A549 (cell line): Measurements from ENCODE around the gene NUDT2. TPM values are rescaled to one million over a fixed set of nuclear protein-coding genes. Genes with fewer than 3 reads are reported as not detected.

Experiments used
- ATAC-seq, 2 experiments: fragments of 200-7000 bp in 1 of 2; fragments of >200 bp in 1 of 2; cut with Nextera tagmentation in 1 of 2; cut with Tn5 transposase in 1 of 2; 3 replicates each; pipeline versions ENCODE4 v1.8.0 to v1.9.1; 2018 to 2020; ENCODE audit warnings: mild to moderate bottlenecking in 1 of 2, moderate library complexity in 1 of 2
- CTCF ChIA-PET: fragments of 300-600 bp; sonication (Branson Sonifier 250); formaldehyde crosslinking; extraction: SDS; loops from one replicate; lab custom pipeline; 2021; ENCODE audit warnings: antibody characterized with exemption, inconsistent platforms; lab: Yijun Ruan, JAX
- POLR2A ChIA-PET: fragments of 350-600 bp; formaldehyde crosslinking; extraction: SDS; loops from one replicate; lab custom pipeline; 2021; ENCODE audit warnings: antibody characterized with exemption, inconsistent platforms; lab: Yijun Ruan, JAX
- DNase-seq, 2 experiments: peaks; one replicate each; pipeline versions ENCODE4 v3.0.0 to v3.0.0-alpha.2; 2011 to 2016; ENCODE audit warnings: low read depth in 1 of 2, low spot score in 1 of 2
- FAIRE-seq: peaks from 2 replicates; lab custom pipeline; 2011; peaks lifted over from hg19 to GRCh38; lab: Jason Lieb, UNC
- H3K27ac ChIP-seq, 2 experiments: fragments of >200 bp; sonication (Bioruptor Twin); formaldehyde crosslinking; 3 replicates each; pipeline ENCODE4 v1.5.1; 2016 to 2017
- H3K4me1 ChIP-seq: fragments of >200 bp; sonication (Bioruptor Twin); formaldehyde crosslinking; 3 replicates; pipeline ENCODE4 v1.6.1; 2016
- H3K4me2 ChIP-seq: fragments of >200 bp; sonication (Bioruptor Twin); formaldehyde crosslinking; 3 replicates; pipeline ENCODE4 v1.6.1; 2016
- H3K4me3 ChIP-seq: fragments of >200 bp; sonication (Bioruptor Twin); formaldehyde crosslinking; 3 replicates; pipeline ENCODE4 v1.5.1; 2016
- H3K9me3 ChIP-seq: fragments of >200 bp; sonication (Bioruptor Twin); formaldehyde crosslinking; 3 replicates; pipeline ENCODE4 v1.6.1; 2016
- CBX2 ChIP-seq: fragments of 200-600 bp; sonication (generic); IDR thresholded peaks from 2 replicates; pipeline ENCODE4 v1.6.1; 2016; ENCODE audit warnings: low read depth, mild to moderate bottlenecking, borderline replicate concordance
- CHD4 ChIP-seq: fragments of 200-600 bp; sonication (generic); IDR thresholded peaks from 2 replicates; pipeline ENCODE4 v1.6.1; 2016; ENCODE audit warnings: antibody characterized with exemption, mild to moderate bottlenecking, borderline replicate concordance
- FOSL2 ChIP-seq, 2 experiments: fragments of 450-650 bp in 1 of 2; fragments of >200 bp in 1 of 2; sonication (Bioruptor Twin) in 1 of 2; formaldehyde crosslinking; IDR thresholded peaks; 2 replicates each; pipeline versions ENCODE4 v1.5.0 to v1.6.1; 2016 to 2020; ENCODE audit warnings: mild to moderate bottlenecking in 1 of 2, moderate library complexity in 1 of 2
- HOXB13 ChIP-seq: fragments of 250-450 bp; sonication (Bioruptor Pico); IDR thresholded peaks from 2 replicates; pipeline ENCODE4 v1.5.0; 2020; ENCODE audit warnings: low read depth, mild to moderate bottlenecking, moderate library complexity
- KDM1A ChIP-seq: fragments of 200-600 bp; sonication (generic); IDR thresholded peaks from 2 replicates; pipeline ENCODE4 v1.6.1; 2016; ENCODE audit warnings: low read depth, mild to moderate bottlenecking
- MAFK ChIP-seq: fragments of 450-650 bp; IDR thresholded peaks from 2 replicates; pipeline ENCODE4 v1.6.1; 2014; ENCODE audit not compliant: partially characterized antibody
- MAZ ChIP-seq: fragments of 150-350 bp; IDR thresholded peaks from 2 replicates; pipeline ENCODE4 v1.6.1; 2014; ENCODE audit warnings: antibody characterized with exemption, low read depth, low read length, borderline replicate concordance
- MYC ChIP-seq: IDR thresholded peaks from 2 replicates; pipeline ENCODE4 v1.6.1; 2012; ENCODE audit warnings: mild to moderate bottlenecking, inconsistent platforms, low read length, improper control_type of control experiment, borderline replicate concordance
- POLR2A ChIP-seq: IDR thresholded peaks from 2 replicates; pipeline ENCODE4 v1.6.1; 2012; ENCODE audit warnings: mild to moderate bottlenecking, low read length
- RAD21 ChIP-seq, 2 experiments: fragments of >200 bp in 1 of 2; sonication (Bioruptor Twin) in 1 of 2; formaldehyde crosslinking in 1 of 2; IDR thresholded peaks in 1 of 2; conservative IDR thresholded peaks in 1 of 2; 2 replicates in 1 of 2; 3 replicates in 1 of 2; pipeline ENCODE4 v1.6.1; 2012 to 2018; ENCODE audit warnings: inconsistent platforms in 1 of 2
- RCOR1 ChIP-seq: fragments of 150-350 bp; IDR thresholded peaks from 2 replicates; pipeline ENCODE4 v1.6.1; 2014; ENCODE audit warnings: antibody characterized with exemption, low read length, low read depth
- RNF2 ChIP-seq: fragments of 200-600 bp; sonication (generic); IDR thresholded peaks from 2 replicates; pipeline ENCODE4 v1.6.1; 2016; ENCODE audit warnings: low read depth, mild to moderate bottlenecking, antibody characterized with exemption, moderate library complexity, borderline replicate concordance
- SMC3 ChIP-seq: fragments of >200 bp; sonication (Bioruptor Twin); formaldehyde crosslinking; IDR thresholded peaks from 3 replicates; pipeline ENCODE4 v1.6.1; 2018; ENCODE audit warnings: inconsistent platforms
- WGBS: methylation state at CpG from one replicate; pipeline ENCODE4 v1.1.6; 2017; ENCODE audit errors: missing lambda C conversion rate; 5-methylcytosine and 5-hydroxymethylcytosine counted together
- polyA plus RNA-seq, 4 experiments: library from polyadenylated mRNA; depleted of rRNA in 3 of 4; stranded (reverse); fragments of >200 nt; fragmentation: RNase III in 1 of 4; extraction: RNeasy Plus Mini Kit Qiagen cat#74134 plus additional on column Dnase treatment in 1 of 4; gene quantifications; 2 replicates in 3 of 4; 3 replicates in 1 of 4; pipeline ENCODE4 v1.2.3, GENCODE V29; 2011 to 2017
- TF ChIP-seq, protein P1 (sequence below): IDR thresholded peaks from 2 replicates; pipeline ENCODE4 v1.6.1; 2012; ENCODE audit warnings: low read depth, borderline replicate concordance
- TF ChIP-seq, protein P2 (sequence below): fragments of >200 bp; sonication (Bioruptor Twin); formaldehyde crosslinking; IDR thresholded peaks from 2 replicates; pipeline ENCODE4 v1.6.1; 2016
- TF ChIP-seq, protein P3 (sequence below): fragments of >200 bp; sonication (Bioruptor Twin); formaldehyde crosslinking; IDR thresholded peaks from 3 replicates; pipeline ENCODE4 v1.6.1; 2016
- TF ChIP-seq, protein P4 (sequence below): fragments of 250-450 bp; sonication (Bioruptor Pico); IDR thresholded peaks from 2 replicates; pipeline ENCODE4 v1.5.0; 2020; ENCODE audit warnings: low read depth, mild to moderate bottlenecking, moderate library complexity
- TF ChIP-seq, protein P5 (sequence below): IDR thresholded peaks from 2 replicates; pipeline ENCODE4 v1.6.1; 2012
- TF ChIP-seq, protein P6 (sequence below): fragments of 200-600 bp; sonication (generic); IDR thresholded peaks from 2 replicates; pipeline ENCODE4 v1.6.1; 2016; ENCODE audit warnings: antibody characterized with exemption, mild to moderate bottlenecking, moderate library complexity
- TF ChIP-seq, protein P7 (sequence below): fragments of >200 bp; sonication (Bioruptor Twin); formaldehyde crosslinking; IDR thresholded peaks from 3 replicates; pipeline ENCODE4 v1.5.1; 2016

Gene NUDT2
- polyA plus RNA-seq, 2 of the 4 experiments (the other 2 are of a cell fraction) = 25.5 to 26.4 TPM

DNA sequence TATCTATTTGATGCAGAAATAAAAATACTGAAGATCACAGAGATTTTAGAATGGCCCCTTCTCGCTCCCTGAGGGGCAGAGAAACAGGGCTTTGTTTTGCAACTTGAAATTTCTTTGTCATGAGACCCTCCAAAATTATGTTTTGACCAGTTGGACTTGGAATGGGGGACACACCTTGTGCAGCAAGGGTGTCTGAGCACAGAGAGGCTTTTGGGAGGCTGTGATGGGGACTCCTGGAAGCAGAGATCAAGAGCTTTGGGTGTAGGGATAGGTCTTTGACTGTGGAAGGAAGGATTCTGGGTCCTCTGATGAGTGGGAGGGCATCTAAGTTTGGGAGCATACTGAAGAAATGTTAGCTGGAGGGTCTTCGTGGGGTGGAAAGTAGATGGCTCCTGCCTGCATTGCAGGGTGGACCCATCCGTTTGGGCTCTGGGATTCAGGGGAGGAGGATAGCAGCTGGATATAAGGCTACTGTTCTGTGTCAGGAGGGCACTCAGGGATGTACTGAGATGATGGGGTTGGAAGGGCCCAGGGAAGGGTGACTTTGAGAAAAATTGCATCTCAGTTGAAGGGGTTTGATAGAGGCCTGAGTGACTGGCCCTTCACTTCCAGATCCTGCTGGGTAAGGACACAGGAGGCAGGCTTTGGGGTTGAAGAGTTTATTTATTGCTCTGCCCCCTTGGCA lies 49.1 kb downstream of the NUDT2 start:
- TF ChIP-seq, protein P1, sequence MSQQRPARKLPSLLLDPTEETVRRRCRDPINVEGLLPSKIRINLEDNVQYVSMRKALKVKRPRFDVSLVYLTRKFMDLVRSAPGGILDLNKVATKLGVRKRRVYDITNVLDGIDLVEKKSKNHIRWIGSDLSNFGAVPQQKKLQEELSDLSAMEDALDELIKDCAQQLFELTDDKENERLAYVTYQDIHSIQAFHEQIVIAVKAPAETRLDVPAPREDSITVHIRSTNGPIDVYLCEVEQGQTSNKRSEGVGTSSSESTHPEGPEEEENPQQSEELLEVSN = no peak
- TF ChIP-seq, protein P2, sequence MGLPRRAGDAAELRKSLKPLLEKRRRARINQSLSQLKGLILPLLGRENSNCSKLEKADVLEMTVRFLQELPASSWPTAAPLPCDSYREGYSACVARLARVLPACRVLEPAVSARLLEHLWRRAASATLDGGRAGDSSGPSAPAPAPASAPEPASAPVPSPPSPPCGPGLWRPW = no peak
- TF ChIP-seq FOSL2 (IDR thresholded peaks at IDR 0.05) (no peak), FOSL2 (CRISPR knock-in tag; IDR thresholded peaks at IDR 0.05) (no peak), RNF2 (no peak), HOXB13 (CRISPR knock-in tag) (no peak), CBX2 (no peak), CHD4 (no peak), POLR2A (no peak), MAFK (no peak), RCOR1 (no peak), MAZ (no peak), MYC (no peak), KDM1A (no peak)
- TF ChIP-seq, protein P3, sequence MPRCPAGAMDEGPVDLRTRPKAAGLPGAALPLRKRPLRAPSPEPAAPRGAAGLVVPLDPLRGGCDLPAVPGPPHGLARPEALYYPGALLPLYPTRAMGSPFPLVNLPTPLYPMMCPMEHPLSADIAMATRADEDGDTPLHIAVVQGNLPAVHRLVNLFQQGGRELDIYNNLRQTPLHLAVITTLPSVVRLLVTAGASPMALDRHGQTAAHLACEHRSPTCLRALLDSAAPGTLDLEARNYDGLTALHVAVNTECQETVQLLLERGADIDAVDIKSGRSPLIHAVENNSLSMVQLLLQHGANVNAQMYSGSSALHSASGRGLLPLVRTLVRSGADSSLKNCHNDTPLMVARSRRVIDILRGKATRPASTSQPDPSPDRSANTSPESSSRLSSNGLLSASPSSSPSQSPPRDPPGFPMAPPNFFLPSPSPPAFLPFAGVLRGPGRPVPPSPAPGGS = no peak
- TF ChIP-seq, protein P4, sequence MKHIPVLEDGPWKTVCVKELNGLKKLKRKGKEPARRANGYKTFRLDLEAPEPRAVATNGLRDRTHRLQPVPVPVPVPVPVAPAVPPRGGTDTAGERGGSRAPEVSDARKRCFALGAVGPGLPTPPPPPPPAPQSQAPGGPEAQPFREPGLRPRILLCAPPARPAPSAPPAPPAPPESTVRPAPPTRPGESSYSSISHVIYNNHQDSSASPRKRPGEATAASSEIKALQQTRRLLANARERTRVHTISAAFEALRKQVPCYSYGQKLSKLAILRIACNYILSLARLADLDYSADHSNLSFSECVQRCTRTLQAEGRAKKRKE (CRISPR knock-in tag) = no peak
- TF ChIP-seq, protein P5, sequence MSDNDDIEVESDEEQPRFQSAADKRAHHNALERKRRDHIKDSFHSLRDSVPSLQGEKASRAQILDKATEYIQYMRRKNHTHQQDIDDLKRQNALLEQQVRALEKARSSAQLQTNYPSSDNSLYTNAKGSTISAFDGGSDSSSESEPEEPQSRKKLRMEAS = no peak
- TF ChIP-seq, protein P6, sequence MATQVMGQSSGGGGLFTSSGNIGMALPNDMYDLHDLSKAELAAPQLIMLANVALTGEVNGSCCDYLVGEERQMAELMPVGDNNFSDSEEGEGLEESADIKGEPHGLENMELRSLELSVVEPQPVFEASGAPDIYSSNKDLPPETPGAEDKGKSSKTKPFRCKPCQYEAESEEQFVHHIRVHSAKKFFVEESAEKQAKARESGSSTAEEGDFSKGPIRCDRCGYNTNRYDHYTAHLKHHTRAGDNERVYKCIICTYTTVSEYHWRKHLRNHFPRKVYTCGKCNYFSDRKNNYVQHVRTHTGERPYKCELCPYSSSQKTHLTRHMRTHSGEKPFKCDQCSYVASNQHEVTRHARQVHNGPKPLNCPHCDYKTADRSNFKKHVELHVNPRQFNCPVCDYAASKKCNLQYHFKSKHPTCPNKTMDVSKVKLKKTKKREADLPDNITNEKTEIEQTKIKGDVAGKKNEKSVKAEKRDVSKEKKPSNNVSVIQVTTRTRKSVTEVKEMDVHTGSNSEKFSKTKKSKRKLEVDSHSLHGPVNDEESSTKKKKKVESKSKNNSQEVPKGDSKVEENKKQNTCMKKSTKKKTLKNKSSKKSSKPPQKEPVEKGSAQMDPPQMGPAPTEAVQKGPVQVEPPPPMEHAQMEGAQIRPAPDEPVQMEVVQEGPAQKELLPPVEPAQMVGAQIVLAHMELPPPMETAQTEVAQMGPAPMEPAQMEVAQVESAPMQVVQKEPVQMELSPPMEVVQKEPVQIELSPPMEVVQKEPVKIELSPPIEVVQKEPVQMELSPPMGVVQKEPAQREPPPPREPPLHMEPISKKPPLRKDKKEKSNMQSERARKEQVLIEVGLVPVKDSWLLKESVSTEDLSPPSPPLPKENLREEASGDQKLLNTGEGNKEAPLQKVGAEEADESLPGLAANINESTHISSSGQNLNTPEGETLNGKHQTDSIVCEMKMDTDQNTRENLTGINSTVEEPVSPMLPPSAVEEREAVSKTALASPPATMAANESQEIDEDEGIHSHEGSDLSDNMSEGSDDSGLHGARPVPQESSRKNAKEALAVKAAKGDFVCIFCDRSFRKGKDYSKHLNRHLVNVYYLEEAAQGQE = no peak
- 88% methylated on average over 3 of the region's 3 CpGs for WGBS
- H3K4me3 ChIP-seq = no peak overlapping the region
- POLR2A ChIA-PET = no interaction called here
- CTCF ChIA-PET = interaction anchor here (0.5 to 19.7 kb wide), 35 partner anchors 9 to 773 kb away, joined by 3 to 417 read pairs (median 4); a partner anchor contains a TSS
- H3K4me2 ChIP-seq = no peak overlapping the region
- no peak for FAIRE-seq
- H3K27ac ChIP-seq = no peak overlapping the region
- no peak for ATAC-seq
- no peak for DNase-seq
- H3K4me1 ChIP-seq = peaks cover 30% of the 10 kb centered on the region
- H3K9me3 ChIP-seq = no peaks in the 10 kb centered on the region

DNA sequence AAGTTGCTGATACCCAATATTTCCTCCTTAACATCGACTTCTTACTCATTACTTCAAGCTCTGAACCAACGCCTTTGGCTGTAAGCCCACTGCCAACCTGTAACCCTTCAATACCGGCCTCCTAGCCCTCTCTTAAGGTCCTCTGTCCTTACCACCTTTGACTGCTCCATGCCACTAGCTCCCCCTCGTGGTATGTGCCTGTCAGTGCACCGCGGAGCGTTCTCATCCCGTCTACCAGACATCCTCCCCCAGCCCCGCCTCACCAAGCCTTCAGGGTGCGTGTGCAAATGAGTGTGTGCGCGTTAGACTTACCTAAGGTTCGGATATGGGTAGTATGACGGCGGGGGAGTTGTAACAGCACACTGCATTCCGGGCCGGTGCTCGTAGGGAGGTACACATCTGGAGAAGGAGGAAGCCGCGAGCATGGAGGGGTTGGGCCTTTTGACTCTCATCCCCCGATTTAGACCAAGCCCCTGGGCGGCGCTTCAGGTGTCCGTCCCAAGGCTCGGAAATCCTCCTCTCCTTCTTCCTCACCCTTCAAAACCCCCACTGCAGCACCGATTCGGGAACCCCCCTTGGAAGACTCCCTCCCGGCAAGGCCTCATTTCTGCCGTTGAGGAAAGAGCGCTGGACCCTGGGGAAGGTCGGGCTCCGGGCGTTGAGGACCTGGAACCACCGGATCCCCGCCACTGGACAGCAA lies 50.1 kb downstream of the NUDT2 start:
- FAIRE-seq (peak; percentile 76), ATAC-seq (peak; percentile 22 to 67)
- POLR2A ChIA-PET = no interaction called here

More for the DNA sequence above, 50.1 kb downstream of the NUDT2 start:
- Histone ChIP-seq H3K9me3 (no peaks in the 10 kb centered on the region), H3K27ac (peak overlapping the region; percentile 50 to 54; a peak in 5 of 6 replicates), H3K4me2 (peak overlapping the region; percentile 92), H3K4me3 (peak overlapping the region; percentile 39), H3K4me1 (peaks cover 29% of the 10 kb centered on the region)
- CTCF ChIA-PET = interaction anchor here (0.5 to 19.7 kb wide), 31 partner anchors 8 to 552 kb away, joined by 3 to 417 read pairs (median 4); a partner anchor contains a TSS
- peak; percentile 89 to 98 for DNase-seq
- WGBS = 24% methylated on average over 31 of the region's 35 CpGs
- TF ChIP-seq, protein P7, sequence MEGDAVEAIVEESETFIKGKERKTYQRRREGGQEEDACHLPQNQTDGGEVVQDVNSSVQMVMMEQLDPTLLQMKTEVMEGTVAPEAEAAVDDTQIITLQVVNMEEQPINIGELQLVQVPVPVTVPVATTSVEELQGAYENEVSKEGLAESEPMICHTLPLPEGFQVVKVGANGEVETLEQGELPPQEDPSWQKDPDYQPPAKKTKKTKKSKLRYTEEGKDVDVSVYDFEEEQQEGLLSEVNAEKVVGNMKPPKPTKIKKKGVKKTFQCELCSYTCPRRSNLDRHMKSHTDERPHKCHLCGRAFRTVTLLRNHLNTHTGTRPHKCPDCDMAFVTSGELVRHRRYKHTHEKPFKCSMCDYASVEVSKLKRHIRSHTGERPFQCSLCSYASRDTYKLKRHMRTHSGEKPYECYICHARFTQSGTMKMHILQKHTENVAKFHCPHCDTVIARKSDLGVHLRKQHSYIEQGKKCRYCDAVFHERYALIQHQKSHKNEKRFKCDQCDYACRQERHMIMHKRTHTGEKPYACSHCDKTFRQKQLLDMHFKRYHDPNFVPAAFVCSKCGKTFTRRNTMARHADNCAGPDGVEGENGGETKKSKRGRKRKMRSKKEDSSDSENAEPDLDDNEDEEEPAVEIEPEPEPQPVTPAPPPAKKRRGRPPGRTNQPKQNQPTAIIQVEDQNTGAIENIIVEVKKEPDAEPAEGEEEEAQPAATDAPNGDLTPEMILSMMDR = peak; percentile 95
- TF ChIP-seq, protein P5 = no peak
- TF ChIP-seq KDM1A (no peak), SMC3 (peak; percentile 77), RAD21 (conservative IDR thresholded peaks at IDR 0.05 in 1 of 2, IDR thresholded peaks at IDR 0.05 in 1 of 2) (peak; percentile 84 to 87)
